Subcutaneous adipose tissue (tissue), 4 donors: ENCODE measurements around the gene IRF8. TPM values are rescaled to one million over a fixed set of nuclear protein-coding genes. Genes with fewer than 3 reads are reported as not detected.

ENCODE experiments used
- CTCF ChIP-seq: fragments of 450-650 bp; IDR thresholded peaks from one replicate; pipeline ENCODE4 v1.5.1; 2016; ENCODE audit warnings: low read depth, mild to moderate bottlenecking, control low read depth, antibody characterized with exemption, moderate library complexity
- total RNA-seq, 4 donors: library from RNA; depleted of rRNA; stranded (reverse); fragments of >200 nt; gene quantifications; one replicate each; pipeline ENCODE4 v1.1.0, GENCODE V29; 2016

The IRF8 gene
- total RNA-seq, 4 donors from 2014 or later = 40.8 to 156 (median 66.6) TPM

DNA sequence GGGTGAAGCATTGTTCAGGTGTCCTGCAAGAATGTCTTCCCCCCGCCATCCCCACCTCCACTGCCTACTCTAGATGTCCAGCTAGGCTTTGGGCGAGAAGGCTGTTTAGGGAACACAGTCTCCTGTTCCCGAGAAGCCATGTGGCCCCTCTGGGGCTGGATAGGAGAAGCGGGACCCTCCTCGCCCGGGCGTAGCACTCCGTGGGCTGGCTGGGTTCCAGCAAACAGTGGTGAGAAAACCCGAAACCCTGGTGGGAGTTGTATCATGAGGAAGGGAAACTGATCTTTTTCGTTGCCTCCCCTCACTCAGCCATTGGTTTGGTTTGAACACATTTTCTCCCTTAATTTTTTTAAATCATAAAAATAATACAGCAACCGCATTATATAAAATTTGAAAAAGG lies 56.6 kb downstream of the IRF8 start:
- no peak for TF ChIP-seq CTCF

DNA sequence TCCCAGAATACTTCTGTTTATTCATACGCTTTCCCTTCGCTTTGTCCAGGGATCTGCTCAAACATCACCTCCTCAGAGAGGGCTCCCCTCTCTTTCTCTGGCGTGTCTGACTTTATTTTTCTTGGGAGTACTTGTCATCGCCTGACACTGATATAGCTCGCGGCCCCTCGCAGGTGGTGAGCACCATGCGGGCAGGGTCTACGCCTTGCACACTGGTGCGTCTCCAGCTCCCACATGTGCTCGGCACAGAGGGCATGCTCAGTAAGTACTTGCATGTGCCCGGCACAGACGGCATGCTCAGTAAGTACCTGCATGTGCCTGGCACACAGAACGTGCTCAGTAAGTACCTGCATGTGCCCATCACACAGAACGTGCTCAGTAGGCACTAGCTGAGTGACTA lies 57.5 kb downstream of the IRF8 start:
- no peak for TF ChIP-seq CTCF

DNA sequence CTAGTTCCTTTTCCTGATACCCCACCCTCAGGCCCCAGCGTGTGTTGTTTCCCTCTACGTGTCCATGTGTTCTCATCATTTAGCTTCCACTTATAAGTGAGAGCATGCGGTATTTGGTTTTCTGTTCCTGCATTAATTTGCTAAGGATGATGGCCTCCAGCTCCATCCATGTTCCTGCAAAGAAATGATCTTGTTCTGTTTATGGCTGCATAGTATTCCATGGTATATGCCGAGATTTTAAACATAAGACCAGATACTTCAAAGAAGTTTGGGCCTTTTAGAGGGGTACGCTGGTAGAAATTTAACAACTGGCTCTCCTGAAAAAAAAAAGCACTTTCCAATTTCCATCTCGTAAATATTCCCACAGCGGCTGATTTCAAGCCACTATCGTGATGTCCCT lies 59.8 kb downstream of the IRF8 start:
- TF ChIP-seq CTCF = no peak

DNA sequence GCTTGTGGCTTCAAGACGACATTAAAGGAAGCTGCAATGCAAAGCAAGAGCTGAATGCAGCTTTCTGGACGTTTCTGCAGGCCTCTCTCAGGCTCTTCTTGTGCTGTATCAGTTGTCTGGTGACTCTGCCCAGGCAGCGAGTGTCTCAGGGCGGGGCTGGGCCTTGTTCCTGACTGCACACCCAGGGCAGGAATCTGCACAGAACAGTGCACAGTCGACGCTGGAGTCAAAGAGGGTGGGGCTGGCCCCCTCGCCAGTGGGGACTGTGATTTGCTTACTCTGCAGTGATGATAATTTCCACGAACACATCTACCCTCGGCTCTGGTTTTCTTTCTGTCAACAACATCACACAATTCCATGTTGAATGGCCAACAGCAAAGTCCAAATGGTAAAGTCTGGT lies 60.7 kb downstream of the IRF8 start:
- TF ChIP-seq CTCF = no peak

DNA sequence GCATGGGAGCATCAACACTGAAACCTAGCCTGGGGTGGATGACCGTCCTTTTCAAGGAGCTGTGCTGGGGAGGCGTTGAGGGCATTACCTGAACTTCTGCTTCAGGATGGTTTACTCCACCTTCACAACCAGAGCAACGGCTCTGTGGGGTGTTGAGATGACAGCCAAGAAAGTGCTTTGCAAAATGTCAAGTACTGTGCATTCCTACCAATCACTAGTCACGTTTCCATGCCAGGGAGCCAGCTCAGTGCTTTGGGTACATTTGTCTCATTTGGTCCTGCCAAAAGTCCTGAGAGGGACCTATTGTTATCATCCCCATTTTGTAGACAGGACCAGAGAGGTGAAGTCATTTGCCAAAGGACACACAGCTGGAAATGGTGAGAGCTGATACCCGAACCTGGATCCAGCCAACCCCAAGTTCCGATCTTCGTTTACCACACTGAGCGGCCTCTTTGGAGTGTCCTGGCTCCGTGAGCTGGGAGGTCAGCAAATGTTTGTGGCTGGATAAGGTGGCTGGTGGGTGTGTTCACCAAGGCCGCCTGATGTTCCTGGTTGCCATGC lies 61.6 kb downstream of the IRF8 start:
- TF ChIP-seq CTCF = no peak

GRCh38 chr16:85961988-85962915 lies 63.3 kb downstream of the IRF8 start:
- no peak for TF ChIP-seq CTCF

DNA sequence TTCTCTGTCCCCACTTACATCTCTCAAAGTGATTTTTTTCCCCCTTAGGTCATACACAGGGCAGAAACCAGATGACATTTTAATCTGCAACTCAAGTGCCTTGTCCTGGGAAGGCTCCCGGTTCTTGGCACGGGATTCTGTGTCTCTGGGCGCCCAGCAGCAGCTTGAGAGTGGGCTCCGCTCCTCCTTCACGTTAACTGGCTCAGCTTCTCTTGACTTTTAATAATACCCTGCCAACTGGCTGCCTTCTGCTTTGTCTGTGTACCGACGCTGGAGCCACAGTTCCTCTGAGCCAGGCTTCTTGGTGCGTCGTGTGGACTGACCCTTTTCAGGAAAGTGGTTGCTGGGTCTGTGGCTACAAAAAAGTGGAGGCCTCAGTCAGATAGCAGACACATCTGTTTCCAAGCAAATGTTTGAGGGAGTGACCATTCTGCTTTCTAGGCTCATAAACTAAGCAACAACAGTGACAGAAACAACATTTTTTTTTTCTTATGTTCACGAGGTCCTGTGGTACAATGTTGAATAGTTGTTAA lies 64.9 kb downstream of the IRF8 start:
- TF ChIP-seq CTCF = no peak
